Brain microvascular endothelial cell (primary cell): ENCODE data around the gene RAMP3.

Experiments used
- DNase-seq: peaks from one replicate; pipeline ENCODE4 v3.0.0-alpha.2; 2020
- H3K27ac ChIP-seq: fragments of 250-450 bp; sonication (Bioruptor Pico); 2 replicates; pipeline ENCODE4 v1.5.1; 2020; ENCODE audit warnings: mild to moderate bottlenecking, moderate library complexity
- H3K27me3 ChIP-seq: fragments of 250-450 bp; sonication (Bioruptor Pico); replicated peaks from 2 replicates; pipeline ENCODE4 v1.5.1; 2020; ENCODE audit warnings: mild to moderate bottlenecking
- H3K36me3 ChIP-seq: fragments of 250-450 bp; sonication (Bioruptor Pico); replicated peaks from 2 replicates; pipeline ENCODE4 v1.5.1; 2020; ENCODE audit warnings: mild to moderate bottlenecking
- H3K4me3 ChIP-seq: 2 replicates; pipeline ENCODE4 v1.5.1; 2011; ENCODE audit warnings: low read depth, mild to moderate bottlenecking, control low read depth, low read length, moderate library complexity
- CTCF ChIP-seq: IDR thresholded peaks from 2 replicates; pipeline ENCODE4 v1.5.1; 2011; ENCODE audit warnings: low read depth, mild to moderate bottlenecking, moderate library complexity, low read length, control low read depth, inconsistent platforms; ENCODE audit errors: missing control alignments
- in situ Hi-C: cut with HindIII; loops from 2 replicates; pipeline ENCODE4 v1.10.0; 2017; ENCODE audit warnings: low sequenced_read_pairs, low pct_ligation_motif_present

The RAMP3 gene

DNA sequence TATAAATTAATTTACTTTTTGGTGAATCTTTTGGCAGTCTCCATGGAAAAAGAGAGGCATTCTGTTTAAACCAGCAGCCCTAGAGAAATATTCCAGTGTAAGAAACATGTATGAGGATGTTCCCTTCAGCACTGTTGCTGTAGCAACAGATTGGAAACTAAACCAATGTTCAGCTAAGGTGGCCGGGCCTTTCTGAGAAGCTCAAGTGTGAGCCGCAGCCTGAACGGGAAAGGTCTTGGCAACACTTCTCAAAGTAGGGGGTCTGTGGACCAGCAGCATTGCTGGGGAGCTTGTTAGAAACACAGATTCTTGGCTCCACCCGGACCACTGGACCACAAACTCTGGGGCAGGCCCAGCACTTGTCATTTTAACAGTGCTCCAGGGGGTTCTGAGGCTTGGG lies 36.2 kb downstream of the RAMP3 start:
- no peaks in the 10 kb centered on the region for H3K27me3 ChIP-seq
- no peaks in the 10 kb centered on the region for H3K36me3 ChIP-seq
- no peak overlapping the region for H3K4me3 ChIP-seq
- TF ChIP-seq CTCF = no peak
- no peak overlapping the region for H3K27ac ChIP-seq
- no peak for DNase-seq
- in situ Hi-C loops = no loop called here

DNA sequence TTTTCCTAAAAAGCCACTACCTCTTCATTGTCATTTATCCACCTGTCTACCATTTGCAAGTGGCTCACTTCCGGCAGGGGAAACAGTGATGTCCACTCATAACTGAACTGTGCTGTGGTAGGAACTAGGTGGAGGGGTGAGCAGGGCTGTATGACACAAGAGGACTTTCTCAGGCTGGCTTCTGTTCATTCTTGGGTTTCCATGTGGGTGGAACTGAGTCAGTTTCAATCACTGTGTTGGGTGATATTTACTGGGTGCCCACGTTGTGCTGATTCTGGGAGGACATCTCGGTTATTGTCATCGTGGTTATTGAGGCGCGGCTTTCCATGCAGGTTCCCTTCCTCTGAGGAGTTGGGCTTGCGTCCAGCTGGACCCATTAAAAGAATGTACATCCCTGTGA lies 38.8 kb downstream of the RAMP3 start:
- no peaks in the 10 kb centered on the region for H3K27me3 ChIP-seq
- no peak overlapping the region for H3K27ac ChIP-seq
- no peak for TF ChIP-seq CTCF
- H3K36me3 ChIP-seq = no peaks in the 10 kb centered on the region
- H3K4me3 ChIP-seq = no peak overlapping the region
- in situ Hi-C loops = no loop called here
- DNase-seq = no peak

DNA sequence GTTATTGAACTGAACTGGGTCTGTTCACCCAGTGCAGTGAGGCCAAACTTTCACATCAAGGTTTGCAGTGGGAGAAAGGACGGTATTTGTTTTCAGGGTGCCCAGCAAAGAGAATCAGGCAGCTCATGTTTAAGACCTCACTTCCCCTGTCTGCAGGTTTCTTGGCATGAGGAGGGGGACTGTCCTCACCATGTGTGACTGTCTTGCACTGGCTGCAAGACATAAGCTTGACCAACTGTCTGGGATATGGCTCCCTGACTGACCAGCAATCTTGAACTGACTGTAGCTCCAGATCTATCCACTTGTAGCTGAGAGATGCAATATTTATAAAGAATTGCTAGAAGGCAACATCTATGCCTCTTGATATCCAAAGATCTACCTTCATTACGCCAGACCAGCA lies 39.9 kb downstream of the RAMP3 start:
- Histone ChIP-seq H3K4me3 (no peak overlapping the region), H3K27ac (no peak overlapping the region), H3K36me3 (no peaks in the 10 kb centered on the region), H3K27me3 (no peaks in the 10 kb centered on the region)
- TF ChIP-seq CTCF = no peak
- DNase-seq = no peak
- in situ Hi-C loops = no loop called here

DNA sequence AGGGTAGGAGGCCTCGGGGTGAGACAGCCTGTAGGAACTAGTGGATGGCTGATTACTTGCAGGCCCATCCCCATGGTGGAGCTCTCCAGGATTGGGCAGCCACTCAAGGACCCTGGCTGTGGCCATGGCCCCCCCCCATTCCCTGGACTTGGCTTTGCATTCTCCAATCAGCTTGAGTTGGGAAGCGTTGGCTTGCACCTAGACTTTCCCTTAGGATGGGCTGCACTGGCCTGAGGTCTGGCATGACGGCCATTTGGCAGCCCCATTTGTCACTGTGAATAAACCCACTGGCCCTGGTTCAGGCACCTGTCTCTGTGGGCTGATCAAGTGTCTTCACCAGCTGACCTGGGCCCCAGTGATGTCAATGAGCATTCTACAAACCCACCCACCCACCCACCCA lies 41.4 kb downstream of the RAMP3 start:
- no peaks in the 10 kb centered on the region for H3K27me3 ChIP-seq
- no peak for DNase-seq
- in situ Hi-C loops = no loop called here
- H3K4me3 ChIP-seq = no peak overlapping the region
- no peaks in the 10 kb centered on the region for H3K36me3 ChIP-seq
- H3K27ac ChIP-seq = no peak overlapping the region
- TF ChIP-seq CTCF = no peak

DNA sequence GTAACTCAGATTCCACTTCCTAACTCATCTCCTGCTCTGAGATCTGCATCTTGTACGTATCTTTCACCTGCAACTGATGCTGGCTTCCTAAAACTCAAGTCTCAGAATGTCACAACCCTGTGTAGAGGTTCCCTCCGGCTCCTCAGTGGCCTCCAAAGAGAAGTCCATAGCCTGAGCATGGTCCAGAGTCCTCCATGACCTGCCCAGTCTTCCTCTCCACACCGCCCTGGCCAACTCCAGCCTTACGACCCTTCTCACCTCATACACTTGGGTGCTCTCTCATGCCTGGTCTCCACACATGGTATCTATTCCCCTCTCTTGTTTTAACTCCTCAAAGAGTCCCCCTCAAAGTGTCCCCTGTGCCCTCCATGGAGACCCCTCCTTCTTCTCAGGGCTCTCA lies 41.9 kb downstream of the RAMP3 start:
- in situ Hi-C loops = no loop called here
- no peaks in the 10 kb centered on the region for H3K36me3 ChIP-seq
- no peak overlapping the region for H3K4me3 ChIP-seq
- H3K27ac ChIP-seq = no peak overlapping the region
- no peak for TF ChIP-seq CTCF
- DNase-seq = no peak
- H3K27me3 ChIP-seq = peaks cover 2% of the 10 kb centered on the region

GRCh38 chr7:45202625-45203024 lies 45.0 kb downstream of the RAMP3 start:
- DNase-seq = no peak
- H3K36me3 ChIP-seq = no peaks in the 10 kb centered on the region
- in situ Hi-C loops = no loop called here

More at GRCh38 chr7:45202625-45203024, 45.0 kb downstream of the RAMP3 start:
- TF ChIP-seq CTCF = no peak
- Histone ChIP-seq H3K27ac (no peak overlapping the region), H3K4me3 (no peak overlapping the region), H3K27me3 (peaks cover 8% of the 10 kb centered on the region)
